Measurements from ENCODE around the gene RAD9A.

Gene RAD9A

DNA sequence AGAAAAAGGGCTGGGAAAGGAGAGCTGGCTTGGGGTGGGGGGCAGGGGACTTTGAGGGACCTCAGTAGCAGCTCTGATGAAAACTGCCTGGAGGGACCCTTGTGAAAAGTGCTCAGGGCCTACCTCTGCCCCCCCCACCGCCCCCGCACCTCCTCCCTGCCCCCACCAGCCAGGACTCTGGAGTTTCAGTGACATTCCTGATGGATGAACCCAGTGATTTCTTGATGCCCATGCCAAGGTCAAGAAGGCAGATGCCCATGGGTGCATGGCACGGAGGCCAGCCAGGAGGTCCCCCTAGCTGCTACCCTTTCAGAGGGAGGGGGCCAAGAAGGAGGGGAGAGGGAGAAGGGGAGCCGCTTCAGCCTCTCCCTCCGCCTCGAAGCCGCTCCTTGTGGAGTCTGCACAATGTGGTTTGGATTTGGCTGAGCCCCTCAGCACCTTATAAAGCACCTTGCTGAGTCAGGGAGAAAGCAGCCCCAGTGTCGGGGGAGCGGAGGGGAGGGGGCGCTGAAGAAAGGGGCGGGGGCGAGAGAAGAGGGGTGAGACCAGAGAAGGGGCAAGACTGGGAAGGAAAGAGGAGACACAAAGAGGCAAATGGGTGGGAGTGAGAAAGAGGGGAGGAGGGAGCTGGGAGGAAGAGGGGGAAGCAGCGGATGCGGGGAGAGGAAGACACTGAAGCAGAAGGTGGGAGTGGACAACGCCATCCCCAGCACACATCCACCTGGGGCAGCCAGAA lies 16.3 kb upstream of the RAD9A start:
- no peak for DNase-seq

DNA sequence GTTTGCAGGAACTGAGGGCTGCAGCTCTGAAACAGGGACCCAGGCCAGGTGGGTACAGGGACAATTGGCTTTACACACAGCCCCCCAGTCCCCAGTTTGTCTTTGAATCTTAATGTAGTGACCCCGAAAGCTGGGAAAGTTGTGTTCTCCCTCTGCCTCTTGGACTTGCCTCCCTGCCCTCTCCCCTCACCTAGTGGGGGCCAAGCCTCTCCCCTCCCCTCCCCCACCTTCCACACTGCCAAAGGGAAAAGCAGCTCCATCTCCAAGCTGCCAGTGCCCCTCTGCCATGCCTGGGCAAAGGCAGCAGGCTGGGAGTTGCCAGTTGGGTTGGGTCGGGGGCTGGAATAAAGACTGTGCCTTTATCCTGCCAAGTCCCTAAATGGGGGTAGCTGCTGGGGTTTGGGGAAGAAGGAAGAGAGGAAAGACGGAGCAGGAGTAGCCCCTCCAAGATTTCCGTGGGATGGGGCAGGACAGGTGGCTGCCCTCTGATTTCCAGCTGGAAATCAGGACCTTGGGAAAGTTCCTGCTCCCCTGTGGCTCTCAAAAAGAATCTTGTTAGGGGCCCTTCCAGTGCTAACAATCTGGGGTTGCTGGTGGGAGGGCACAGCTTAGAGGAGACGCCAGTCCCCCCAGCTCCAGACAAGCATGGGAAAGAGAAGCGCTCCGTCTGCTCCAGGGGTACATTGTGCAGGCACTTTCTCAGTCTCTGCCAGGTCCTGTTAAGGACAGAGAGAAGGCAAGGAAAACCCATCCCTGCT lies 15.5 kb upstream of the RAD9A start:
- DNase-seq, result no peak

DNA sequence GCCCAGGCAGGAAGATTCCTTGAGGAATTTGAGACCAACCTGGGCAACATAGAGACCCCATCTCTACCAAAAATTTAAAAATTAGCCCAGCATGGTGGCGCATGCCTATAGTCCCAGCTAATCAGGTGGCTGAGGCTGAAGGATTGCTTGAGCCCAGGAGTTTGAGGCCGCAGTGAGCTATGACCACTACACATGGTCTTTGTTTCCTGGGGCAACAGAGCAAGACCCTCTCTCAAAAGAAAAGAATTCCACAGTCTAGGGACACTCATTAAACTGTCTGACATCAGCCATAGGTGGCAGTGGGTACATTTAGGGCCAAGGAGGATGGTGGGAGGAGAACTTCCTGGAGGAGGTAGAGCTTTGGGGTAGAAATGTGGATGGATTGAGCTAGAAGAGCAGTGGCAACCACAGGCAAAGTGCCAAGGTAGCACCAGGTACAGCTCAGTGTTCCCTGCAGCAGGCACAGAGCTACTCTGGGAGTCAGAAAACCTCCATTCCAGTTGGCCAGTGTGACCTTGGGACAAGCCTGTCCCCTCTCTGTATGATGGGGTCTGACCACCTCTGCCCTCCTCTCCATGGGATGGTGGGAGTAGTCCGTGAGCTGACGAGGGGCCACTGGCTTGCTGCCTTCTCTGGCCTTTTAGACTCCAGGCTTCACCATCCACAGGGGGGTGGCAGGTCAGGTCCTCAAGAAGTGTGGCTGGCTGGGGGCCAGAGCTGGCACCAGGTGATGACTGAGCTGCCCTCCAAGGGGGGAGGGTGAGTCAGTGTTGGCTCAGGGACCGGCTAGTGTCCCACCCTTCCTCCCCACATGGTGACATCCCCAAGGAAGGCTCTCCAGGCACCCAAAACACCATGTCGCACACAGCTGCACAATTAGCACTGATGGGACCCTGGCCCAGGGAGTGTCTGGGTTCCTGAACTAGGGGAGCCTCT lies 14.6 kb upstream of the RAD9A start:
- no peak for DNase-seq

DNA sequence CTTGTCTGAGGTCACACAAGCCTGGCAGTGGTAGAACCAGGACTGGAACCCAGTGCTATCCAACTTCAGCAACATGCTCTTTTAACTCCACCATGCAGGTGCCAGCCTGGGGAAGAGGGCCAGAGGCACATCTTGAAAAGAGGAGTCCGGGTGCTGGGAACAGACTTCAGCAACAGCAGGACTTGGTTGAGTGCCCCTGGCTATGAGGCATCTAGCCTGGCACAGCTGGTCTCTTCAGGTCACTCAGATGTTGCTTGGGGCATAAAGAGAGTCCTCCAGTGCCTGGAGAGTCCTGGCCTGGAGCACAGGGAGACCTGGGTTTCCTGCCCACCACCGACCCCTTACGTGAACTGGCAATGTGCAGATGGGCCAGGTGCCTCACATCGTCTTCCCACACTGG lies 13.2 kb upstream of the RAD9A start:
- no peak for DNase-seq

DNA sequence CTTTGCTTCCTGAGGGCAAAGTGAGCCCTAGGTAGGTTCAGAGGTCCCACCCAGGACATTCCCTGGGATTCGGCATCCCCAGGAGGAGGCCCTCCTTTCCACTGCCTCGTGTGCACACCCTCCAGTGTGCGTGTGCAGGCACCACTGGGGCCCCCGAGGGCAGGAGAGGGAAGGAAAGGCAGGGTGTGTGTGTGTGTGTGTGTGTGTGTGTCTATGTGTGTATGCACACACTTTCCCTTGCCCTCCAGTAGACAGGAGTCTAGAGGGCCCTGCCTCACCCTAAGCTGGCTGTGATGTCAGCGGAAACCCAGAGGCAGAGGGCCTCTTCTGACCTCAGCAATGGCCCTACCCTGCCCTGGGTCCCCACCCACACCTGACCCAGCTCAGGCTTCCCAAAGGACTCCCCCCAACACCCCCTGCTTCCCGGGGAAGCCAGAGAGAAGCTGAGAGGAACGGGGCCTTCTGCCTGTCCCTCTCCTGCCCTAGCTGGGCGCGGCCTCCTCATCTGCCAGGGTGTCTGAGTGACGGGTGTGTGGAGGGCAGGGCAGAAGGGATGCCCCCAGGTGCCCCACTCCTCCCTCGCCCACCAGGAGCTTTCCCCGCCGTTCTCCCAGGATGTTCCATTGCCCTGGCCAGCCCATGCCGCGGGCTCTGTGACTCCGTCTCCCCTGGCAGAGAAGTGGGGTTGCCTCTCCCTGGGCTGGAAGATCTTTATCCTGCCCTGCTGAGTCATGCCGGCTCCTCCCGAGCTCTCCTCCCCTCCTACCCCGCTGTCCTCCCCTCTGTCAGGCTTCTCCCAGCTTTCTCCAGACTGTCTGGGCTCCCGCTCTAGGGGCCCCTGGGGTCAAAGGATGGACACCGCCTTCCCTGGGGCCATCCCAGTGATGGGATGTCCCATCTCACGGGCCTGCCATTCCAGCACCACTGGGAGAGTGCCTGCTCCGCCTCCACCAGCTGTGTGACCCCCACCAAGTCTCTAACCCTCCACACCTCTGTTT lies 12.4 kb upstream of the RAD9A start:
- peak; percentile 52 for DNase-seq

DNA sequence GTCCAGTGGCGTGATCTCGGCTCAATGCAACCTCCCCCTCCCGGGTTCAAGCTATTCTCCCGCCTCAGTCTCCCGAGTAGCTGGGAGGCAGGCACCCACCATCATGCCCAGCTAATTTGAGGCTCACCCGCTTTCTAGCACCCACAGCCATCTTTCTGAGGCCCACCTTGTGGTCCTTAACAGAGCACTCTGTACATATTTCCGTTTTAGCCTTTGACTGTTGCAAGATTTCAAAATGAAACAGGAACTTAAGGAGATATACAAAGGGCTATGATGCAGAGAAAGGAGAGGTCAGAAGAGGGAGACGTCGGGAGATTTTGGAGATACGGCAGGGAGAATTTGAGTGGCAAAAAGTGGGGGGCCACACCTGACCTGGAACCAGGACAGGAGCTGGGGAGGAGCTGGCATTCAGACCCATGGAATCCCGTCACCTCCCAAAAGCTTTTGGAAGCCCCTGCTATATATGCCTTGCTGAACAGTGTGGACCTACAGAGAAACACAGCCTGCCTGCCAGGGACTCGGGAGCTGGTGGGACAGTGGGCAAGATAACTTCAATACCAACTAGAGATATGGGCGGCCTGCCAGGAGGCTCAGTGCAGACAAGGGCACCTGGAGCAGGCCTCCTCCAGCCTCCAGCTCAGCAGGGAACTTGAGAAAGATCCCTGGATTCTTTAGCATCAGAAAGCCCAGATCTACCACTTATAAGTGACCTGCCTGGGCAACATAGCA lies 10.4 kb upstream of the RAD9A start:
- DNase-seq, result no peak

DNA sequence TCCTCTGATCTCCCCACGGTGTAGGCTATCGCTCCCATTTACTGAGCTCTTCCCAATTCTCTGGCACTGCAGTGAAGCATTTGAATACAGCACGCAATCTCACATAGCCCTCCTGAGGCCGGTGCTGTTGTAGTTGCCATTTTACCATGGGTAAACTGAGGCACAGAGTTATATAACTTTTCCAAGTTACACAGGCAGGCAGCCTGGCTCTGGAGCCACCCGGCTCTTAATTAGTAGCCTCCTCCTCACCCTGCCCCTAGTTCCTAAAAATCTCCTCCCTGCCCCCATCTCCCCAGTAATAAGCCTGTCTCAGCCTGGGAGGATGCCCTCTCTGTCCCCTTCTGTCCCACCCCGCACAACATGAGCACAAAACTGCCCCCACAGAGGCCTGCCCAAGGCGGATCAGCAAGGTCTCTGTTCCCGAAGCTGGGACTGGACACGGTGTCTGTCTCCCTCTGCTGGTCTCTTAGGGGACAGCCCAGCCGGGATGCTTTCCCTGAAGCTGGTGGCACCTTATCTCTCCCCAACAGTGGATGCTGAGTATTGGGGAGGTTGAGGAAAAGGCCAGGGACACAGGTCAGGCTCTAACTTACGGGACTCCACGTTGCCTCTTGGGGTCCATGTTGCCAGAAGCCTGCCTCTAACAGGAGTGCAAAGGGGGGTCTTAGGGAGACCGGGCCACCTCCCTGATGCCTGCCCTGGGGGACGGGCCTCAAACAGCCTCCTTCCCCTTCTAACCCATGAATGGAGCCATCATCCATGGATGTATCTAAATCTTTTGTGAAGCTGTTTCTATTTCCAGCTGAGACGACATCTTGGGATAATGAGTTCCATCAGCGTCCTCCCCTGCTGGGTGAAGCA lies 9.3 kb upstream of the RAD9A start:
- DNase-seq, result peak; percentile 70

DNA sequence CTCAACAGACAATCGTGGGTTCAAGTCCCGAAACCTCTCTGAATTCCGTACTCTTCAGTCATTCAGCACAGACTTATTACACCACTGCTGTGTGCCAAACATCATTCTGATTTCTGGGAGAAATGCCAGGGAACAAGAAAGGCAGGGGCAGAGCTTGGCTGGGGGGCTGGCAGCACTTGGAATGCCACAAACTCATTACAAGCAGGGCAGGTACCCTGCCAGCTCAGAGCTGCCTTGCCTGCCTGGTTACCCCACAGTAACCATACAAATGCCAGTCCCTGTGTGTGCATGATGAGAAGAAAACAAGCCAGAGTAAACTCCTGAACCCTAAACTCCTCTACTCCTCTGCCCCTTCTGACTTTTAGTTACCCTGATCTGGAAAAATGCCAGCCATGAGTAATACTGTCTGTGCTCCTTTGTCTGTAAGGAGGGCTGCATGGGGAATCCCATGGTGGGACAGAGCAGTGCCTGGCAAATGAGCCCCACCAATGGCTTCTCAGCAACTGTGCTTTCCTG lies 6.9 kb upstream of the RAD9A start:
- peak; percentile 68 for DNase-seq

DNA sequence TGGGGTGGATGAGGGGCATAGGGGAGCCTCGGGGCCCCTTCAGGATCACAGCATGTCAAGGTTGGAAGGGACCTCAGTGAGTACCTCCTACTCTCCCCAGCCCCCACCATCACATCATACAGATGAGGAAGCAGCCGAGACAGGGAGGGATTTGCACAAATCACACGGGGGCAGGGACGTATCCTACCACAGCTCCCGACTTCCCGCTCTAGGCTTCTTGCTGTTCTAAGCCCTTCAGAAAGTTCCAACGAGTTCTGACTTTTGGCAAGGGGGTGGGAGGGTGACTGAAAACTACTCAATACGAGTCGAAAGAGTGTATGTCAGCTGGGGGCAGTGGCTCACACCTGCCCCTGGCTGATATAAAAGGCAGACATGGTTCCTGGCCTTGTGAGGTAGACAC lies 4.7 kb upstream of the RAD9A start:
- no peak for DNase-seq

DNA sequence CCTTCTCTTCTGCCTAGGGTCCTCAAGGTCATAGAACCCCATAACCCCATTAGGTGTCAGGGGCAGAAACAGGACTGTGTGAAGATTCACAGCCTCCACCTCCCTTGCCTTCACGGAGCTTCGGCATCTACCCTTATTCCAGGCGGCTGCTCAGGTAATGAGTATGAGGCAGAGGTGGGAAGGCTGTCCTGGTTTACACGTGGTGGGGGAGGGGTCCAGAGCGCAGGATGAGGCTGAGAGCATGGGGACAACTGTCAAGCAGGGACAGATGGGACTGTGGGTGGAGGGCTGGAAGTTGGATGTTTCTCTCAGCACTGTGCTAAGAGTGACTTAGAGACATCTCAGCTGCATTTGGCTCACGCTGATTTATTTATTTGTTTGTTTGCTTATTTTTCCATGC lies 4.3 kb upstream of the RAD9A start:
- DNase-seq, result no peak

DNA sequence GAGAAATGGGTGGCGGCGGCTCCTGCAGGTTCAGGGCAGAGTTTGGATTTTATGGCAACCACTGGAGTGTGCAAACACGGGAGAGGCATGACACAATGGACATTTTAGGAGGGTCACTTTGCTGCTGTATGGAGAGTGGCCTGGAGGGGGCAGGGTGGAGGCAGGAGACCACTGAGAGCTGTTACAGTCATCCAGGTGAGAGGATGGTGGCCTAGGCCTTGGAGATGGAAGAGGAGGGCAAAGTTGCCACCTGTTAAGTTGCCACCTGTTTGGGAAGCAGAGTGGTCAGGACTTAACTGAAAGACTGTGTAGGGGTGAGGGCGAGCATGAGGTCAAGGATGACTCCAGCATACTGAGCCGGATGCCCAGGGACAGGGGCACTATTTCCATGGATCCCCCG lies 2.3 kb upstream of the RAD9A start:
- no peak for DNase-seq

DNA sequence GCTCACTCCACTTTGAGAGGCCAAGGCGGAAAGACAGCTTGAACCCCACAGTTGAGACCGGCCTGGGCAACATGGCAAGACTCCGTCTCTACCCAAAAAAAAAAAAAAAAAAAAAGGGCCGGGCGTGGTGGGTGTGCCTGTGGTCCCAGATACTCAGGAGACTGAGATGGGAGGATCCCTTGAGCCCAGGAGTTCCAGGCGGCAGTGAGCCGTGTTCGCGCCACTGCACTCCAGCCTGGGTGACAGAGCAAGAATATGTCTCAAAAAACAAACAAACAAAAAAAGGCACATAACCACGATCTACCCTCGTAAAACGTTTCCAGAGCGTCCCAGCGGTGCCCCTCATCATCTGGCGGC lies 861 bp upstream of the RAD9A start:
- no peak for DNase-seq

DNA sequence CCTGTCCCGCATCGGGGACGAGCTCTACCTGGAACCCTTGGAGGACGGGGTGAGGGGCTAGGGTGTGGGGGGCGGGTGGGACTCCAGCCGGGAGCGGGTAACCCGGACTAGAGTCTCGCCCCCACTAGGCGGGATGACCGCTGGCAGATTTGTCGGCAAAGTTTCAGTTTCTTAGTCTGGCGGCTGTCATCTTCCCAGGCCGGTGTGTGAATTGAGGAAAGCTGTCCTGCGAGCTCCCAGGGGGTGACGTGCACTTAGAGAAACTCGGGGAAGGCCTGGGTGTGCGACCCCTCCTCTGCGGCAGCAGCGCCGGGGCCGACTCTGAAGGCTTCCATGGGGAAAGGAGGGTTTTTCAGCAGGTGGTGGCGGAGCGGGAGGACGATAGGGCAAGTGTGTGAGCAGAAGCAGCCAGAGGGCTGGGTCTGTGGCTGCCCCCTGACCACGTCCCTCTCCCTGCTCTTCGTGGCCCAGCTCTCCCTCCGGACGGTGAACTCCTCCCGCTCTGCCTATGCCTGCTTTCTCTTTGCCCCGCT lies 463 bp downstream of the RAD9A start:
- no peak for DNase-seq

DNA sequence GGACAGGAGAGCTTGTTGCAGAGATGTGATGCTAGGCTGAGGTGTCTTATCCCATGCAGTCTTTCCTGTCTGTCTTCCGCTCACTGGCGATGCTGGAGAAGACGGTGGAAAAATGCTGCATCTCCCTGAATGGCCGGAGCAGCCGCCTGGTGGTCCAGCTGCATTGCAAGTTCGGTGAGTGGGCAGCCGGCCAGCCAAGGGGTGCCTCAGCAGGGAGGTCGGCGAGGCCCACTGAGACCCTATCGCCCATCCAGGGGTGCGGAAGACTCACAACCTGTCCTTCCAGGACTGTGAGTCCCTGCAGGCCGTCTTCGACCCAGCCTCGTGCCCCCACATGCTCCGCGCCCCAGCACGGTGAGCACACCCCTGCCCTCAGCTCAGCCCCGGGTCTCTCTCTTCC lies 1.7 kb downstream of the RAD9A start:
- no peak for DNase-seq

DNA sequence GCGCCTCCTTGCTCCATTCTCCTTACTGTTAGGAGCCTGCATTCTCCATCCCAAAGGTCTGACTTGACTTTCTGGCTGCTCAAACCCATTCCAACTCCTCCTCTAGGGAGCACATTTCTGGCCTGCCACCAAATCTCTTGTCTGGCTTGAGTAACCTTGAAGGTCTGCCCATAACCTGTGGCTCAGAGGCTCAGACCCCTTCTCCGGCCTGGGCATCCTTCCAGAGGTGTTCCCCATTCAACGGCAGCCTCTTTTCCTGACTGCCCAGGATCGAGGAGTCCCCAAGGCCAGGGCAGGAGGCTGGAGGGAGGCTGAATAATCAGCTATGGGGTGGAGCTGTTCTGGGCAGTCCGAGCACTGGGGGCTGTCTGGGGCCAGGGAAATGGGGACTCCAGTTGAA lies 2.2 kb downstream of the RAD9A start:
- DNase-seq, result no peak

DNA sequence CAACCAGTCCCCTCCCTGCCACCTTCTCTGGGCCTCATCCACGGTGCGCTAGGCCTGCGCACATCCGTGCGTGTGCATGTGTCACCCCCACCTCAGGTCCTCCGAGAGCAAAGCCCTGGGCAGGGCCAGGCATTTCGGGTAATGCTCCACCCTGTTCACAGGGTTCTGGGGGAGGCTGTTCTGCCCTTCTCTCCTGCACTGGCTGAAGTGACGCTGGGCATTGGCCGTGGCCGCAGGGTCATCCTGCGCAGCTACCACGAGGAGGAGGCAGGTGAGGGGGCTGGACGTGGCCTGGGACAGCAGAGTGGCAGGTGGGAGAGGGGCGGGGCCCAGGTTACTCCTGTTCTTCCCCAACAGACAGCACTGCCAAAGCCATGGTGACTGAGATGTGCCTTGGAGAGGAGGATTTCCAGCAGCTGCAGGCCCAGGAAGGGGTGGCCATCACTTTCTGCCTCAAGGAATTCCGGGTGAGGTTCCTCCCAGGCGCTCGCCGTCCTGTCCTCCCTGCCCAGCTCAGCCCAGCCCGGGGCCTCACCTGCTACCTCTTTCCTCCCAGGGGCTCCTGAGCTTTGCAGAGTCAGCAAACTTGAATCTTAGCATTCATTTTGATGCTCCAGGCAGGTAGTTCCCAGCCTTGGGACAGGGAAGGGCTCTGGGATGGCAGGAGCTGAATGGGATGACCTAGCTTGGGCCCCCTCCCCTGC lies 3.9 kb downstream of the RAD9A start:
- DNase-seq, result no peak

DNA sequence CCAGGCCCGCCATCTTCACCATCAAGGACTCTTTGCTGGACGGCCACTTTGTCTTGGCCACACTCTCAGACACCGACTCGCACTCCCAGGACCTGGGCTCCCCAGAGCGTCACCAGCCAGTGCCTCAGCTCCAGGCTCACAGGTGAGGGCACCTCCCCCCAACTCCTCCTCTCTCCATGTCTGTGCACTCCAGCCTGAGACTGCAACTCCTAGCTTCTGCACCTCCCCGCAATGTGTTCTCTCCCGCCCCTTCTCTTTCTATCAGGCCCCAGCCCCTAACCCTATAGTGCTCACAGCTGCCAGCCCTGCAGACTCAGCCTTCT lies 4.4 kb downstream of the RAD9A start:
- no peak for DNase-seq

DNA sequence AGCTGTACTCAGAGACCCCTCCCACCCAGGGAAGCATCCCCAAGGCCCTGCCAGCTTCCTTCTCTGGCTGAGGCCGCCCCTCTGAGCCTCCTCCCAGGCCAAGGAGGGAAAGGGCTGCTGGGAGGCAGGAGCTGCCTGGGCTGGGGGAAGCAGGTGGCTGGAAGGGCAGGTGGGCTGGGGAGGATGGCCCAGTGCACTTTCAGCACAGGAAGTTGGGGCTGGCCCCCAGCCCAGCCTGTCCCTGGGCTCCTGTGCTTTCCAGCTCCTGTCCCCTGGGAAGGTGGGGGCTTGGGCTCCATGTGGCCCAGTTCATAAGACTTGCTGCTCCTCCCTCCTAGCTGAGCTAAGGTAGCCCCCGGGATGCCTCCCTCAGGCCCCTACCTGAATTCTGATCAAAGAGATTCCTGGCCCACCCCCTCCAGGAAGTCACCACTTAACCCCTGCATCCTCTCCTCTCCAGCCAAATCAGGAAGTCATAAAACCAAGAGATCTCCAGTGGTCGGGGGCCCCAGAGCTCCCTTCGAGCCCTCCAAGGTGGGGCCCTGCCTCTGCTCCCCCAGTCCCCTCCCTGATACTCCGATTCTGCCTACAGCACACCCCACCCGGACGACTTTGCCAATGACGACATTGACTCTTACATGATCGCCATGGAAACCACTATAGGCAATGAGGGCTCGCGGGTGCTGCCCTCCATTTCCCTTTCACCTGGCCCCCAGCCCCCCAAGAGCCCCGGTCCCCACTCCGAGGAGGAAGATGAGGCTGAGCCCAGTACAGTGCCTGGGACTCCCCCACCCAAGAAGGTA lies 5.0 kb downstream of the RAD9A start:
- no peak for DNase-seq

DNA sequence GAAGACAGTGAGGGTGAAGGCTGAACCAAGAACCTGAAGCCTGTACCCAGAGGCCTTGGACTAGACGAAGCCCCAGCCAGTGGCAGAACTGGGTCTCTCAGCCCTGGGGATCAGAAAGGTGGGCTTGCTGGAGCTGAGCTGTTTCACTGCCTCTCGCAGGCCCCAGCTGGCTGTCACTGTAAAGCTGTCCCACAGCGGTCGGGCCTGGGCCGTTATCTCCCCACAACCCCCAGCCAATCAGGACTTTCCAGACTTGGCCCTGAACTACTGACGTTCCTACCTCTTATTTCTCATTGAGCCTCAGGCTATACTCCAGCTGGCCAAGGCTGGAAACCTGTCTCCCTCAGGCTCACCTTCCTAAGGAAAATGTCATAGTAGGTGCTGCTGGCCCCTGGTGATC lies 5.8 kb downstream of the RAD9A start:
- no peak for DNase-seq
